ENCODE results near the gene TMOD4. TPM values are rescaled to one million over a fixed set of nuclear protein-coding genes. Genes with fewer than 3 reads are reported as not detected.

The TMOD4 gene
- total and polyA plus RNA-seq, 2 of the 13 experiments (the other 11 are each of a cell fraction or from before 2014, with no cell fraction given): 0.66 TPM; not detected in 1

DNA sequence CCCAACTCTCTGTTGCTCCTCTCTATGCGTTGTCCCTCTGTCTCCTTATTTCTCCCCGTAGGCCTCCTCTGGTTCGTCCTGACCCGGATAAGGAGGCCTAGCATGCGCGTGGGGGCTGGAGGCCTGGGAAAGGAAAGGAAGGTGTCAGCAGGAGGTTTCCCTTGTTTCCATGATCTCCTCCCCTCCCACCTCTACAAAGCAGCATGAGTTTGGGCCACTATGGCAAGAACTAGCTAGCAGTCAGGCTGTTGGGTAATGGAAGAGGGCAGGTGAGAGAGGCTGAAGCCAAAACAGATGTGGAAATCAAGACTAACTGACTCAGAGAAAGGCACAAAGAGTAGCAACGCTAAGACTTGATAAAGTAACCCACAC is 28.7 kb downstream of the TMOD4 start (continued):
- TF ChIP-seq PPARG (CRISPR knock-in tag; conservative IDR thresholded peaks at IDR 0.05): no peak
- TF ChIP-seq DPF2 (CRISPR knock-in tag; IDR thresholded peaks at IDR 0.05; ENCODE audit: borderline replicate concordance, low read depth): no peak
- peak; percentile 4; the same call in 1 of the 2 replicates for TF ChIP-seq SALL1 (CRISPR knock-in tag; IDR thresholded peaks at IDR 0.05)
- 0 out of 2 replicates have a peak, but pooled peaks have one; percentile 29 for TF ChIP-seq ZNF782 (CRISPR knock-in tag; IDR thresholded peaks at IDR 0.05; ENCODE audit: borderline replicate concordance)
- no peak for TF ChIP-seq FOXM1 (CRISPR knock-in tag; IDR thresholded peaks at IDR 0.05)
- 0 out of 2 replicates have a peak, but pooled peaks have one; percentile 13 for TF ChIP-seq ZNF572 (CRISPR knock-in tag; IDR thresholded peaks at IDR 0.05)
- 0 out of 2 replicates have a peak, but pooled peaks have one; percentile 0 for TF ChIP-seq MED1 (CRISPR knock-in tag; IDR thresholded peaks at IDR 0.05)

DNA sequence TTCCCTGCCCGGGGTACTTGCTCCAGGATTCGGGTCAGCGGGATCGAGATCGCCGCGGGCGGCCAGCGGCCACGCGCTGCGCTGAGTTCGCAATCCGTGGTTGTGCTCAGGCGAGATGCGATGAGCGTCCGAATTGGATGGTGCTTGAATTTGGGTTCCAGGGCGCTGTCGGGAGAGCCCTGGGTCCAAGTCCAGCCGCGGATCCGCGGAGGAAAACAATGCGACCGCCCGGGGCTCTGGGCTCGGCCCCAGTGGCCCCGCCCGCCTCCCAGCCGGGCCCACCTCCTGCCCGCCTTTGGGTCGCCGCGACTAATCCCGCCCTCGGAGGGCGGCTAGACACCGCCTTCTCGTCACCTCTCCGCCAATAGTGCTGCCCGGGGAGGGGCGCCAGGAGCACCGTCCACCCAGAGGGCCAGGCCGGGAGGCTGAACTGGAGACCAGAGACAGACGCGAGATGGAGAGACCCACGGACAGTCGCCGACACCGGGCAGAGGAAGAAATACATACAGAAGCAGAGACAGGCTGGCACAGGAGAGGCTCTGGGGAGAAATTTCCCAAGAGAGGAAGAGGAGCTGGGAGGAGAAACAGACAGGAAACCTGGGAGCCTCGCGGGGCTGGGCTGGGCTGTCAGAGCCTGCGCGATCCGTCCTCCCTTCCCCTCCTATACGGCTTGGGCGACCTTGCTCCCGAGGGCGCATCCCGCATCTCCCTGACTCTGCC is 29.2 kb downstream of the TMOD4 start, which contains the start of gene SEMA6C:
SEMA6C (minus strand) TSS at position 220 of the 720 bp plus-strand sequence. CDS start 4,010 bp downstream, outside the sequence.
- POLR2A ChIA-PET: no interaction called here
- BruUV-seq (replicated peaks): no TSS peak
- intact Hi-C loops (cut with micrococcal nuclease; ENCODE audit: unreplicated experiment) (loop anchor here (1.0 to 5.0 kb wide), 2 partner anchors 122 to 134 kb away; no protein-coding TSS in a partner anchor), in situ Hi-C loops (cut with HindIII; ENCODE audit: extremely low pct_ligation_motif_present, low pct_unique_long_range_greater_than_20kb) (no loop called here)
- H2AFZ ChIP-seq (ENCODE audit: low read length): peak within 1 kb of the TSS; percentile 46
- FAIRE-seq: peak; percentile 72
- CTCF ChIA-PET (ENCODE audit: low intra/inter-chr PET ratio, low total read pairs): no interaction called here
- H4K20me1 ChIP-seq (ENCODE audit: insufficient read depth, low read length): no peaks in the 10 kb centered on the region
- H3K79me2 ChIP-seq (ENCODE audit: insufficient read depth, low read length): no peaks in the 10 kb centered on the region
- H3K4me3 ChIP-seq (replicated peaks in 1 of 3; ENCODE audit: insufficient read depth in 1 of 3, low read depth in 2 of 3, low read length in 3 of 3): peak within 1 kb of the TSS; percentile 73 to 77 (median 77)
- H3K36me3 ChIP-seq (replicated peaks in 1 of 2; ENCODE audit: control insufficient read depth in 1 of 2, insufficient read depth in 2 of 2, low read length in 2 of 2): no peaks in the 10 kb centered on the region
- 0% methylated on average over 31 of the region's 61 CpGs for WGBS (ENCODE audit: low lambda C conversion rate)
- peak within 1 kb of the TSS; percentile 63 for H3K9ac ChIP-seq (ENCODE audit: insufficient read depth, low read depth, low read length)
- H3K4me2 ChIP-seq (ENCODE audit: low read depth, low read length): peak within 1 kb of the TSS; percentile 95
- H3K9me3 ChIP-seq (ENCODE audit: low read length): no peaks in the 10 kb centered on the region
- DNase-seq (ENCODE audit: low spot score): peak; percentile 82
- H3K27me3 ChIP-seq (ENCODE audit: control insufficient read depth in 1 of 2, insufficient read depth in 2 of 2, low read length in 2 of 2): no peaks in the 10 kb centered on the region
- H3K27ac ChIP-seq (ENCODE audit: extremely low read length, insufficient read depth, low read length): peak within 1 kb of the TSS; percentile 55
- peaks cover 33% of the 10 kb centered on the region for H3K4me1 ChIP-seq (ENCODE audit: insufficient read depth, low read length)
- ATAC-seq: peak; percentile 98
- TF ChIP-seq ZNF430 (CRISPR knock-in tag; IDR thresholded peaks at IDR 0.05) (0 out of 2 replicates have a peak, but pooled peaks have one; percentile 51), ZNF558 (CRISPR knock-in tag; IDR thresholded peaks at IDR 0.05; ENCODE audit: borderline replicate concordance) (peak; percentile 62; the same call in 1 of the 2 replicates), ARID2 (CRISPR knock-in tag; IDR thresholded peaks at IDR 0.05; ENCODE audit: borderline replicate concordance) (0 out of 2 replicates have a peak, but pooled peaks have one; percentile 60), CENPT (CRISPR knock-in tag; IDR thresholded peaks at IDR 0.05; ENCODE audit: low read depth) (no peak), HOXA5 (CRISPR knock-in tag; IDR thresholded peaks at IDR 0.05) (peak; percentile 47; the same call in 1 of the 2 replicates), HES4 (CRISPR knock-in tag; IDR thresholded peaks at IDR 0.05; ENCODE audit: borderline replicate concordance) (no peak), NR1H2 (CRISPR knock-in tag; IDR thresholded peaks at IDR 0.05; ENCODE audit: borderline replicate concordance, low read depth) (no peak), ZSCAN31 (CRISPR knock-in tag; IDR thresholded peaks at IDR 0.05; ENCODE audit: low read depth) (peak; percentile 71; the same call in 1 of the 2 replicates), STAT5B (CRISPR knock-in tag; IDR thresholded peaks at IDR 0.05) (no peak), ZNF788 (CRISPR knock-in tag; IDR thresholded peaks at IDR 0.05; ENCODE audit: borderline replicate concordance) (peak; percentile 72; the same call in 1 of the 2 replicates), TBP (CRISPR knock-in tag; IDR thresholded peaks at IDR 0.05) (peak; percentile 42; the same call in 1 of the 2 replicates)
- TF ChIP-seq, protein P1, sequence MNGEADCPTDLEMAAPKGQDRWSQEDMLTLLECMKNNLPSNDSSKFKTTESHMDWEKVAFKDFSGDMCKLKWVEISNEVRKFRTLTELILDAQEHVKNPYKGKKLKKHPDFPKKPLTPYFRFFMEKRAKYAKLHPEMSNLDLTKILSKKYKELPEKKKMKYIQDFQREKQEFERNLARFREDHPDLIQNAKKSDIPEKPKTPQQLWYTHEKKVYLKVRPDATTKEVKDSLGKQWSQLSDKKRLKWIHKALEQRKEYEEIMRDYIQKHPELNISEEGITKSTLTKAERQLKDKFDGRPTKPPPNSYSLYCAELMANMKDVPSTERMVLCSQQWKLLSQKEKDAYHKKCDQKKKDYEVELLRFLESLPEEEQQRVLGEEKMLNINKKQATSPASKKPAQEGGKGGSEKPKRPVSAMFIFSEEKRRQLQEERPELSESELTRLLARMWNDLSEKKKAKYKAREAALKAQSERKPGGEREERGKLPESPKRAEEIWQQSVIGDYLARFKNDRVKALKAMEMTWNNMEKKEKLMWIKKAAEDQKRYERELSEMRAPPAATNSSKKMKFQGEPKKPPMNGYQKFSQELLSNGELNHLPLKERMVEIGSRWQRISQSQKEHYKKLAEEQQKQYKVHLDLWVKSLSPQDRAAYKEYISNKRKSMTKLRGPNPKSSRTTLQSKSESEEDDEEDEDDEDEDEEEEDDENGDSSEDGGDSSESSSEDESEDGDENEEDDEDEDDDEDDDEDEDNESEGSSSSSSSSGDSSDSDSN (CRISPR knock-in tag; IDR thresholded peaks at IDR 0.05): peak; percentile 43
- TF ChIP-seq, protein P2, sequence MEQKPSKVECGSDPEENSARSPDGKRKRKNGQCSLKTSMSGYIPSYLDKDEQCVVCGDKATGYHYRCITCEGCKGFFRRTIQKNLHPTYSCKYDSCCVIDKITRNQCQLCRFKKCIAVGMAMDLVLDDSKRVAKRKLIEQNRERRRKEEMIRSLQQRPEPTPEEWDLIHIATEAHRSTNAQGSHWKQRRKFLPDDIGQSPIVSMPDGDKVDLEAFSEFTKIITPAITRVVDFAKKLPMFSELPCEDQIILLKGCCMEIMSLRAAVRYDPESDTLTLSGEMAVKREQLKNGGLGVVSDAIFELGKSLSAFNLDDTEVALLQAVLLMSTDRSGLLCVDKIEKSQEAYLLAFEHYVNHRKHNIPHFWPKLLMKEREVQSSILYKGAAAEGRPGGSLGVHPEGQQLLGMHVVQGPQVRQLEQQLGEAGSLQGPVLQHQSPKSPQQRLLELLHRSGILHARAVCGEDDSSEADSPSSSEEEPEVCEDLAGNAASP (CRISPR knock-in tag; IDR thresholded peaks at IDR 0.05; ENCODE audit: borderline replicate concordance): peak; percentile 37; the same call in 1 of the 2 replicates

Measured in HepG2 (cell line).